Measurements from ENCODE around the gene CHST7.

- no peak for TF ChIP-seq CTCF (IDR thresholded peaks at IDR 0.05 in 2 of 3, conservative IDR thresholded peaks at IDR 0.05 in 1 of 3; ENCODE audit: control insufficient read depth in 2 of 3, extremely low read depth in 1 of 3, insufficient read depth in 1 of 3, low read depth in 3 of 3, low read length in 3 of 3)
- no peak for TF ChIP-seq EZH2 (IDR thresholded peaks at IDR 0.05; ENCODE audit: borderline replicate concordance, control insufficient read depth, low read depth, low read length)
- no peak for TF ChIP-seq ZNF207 (IDR thresholded peaks at IDR 0.05; ENCODE audit: borderline replicate concordance)
- TF ChIP-seq BHLHE40 (IDR thresholded peaks at IDR 0.05; ENCODE audit: borderline replicate concordance in 1 of 2, low read depth in 2 of 2, low read length in 1 of 2): no peak
- no peak for TF ChIP-seq RAD51 (IDR thresholded peaks at IDR 0.05)
- TF ChIP-seq IKZF1 (conservative IDR thresholded peaks at IDR 0.05): no peak
- no peak for TF ChIP-seq NFYB (IDR thresholded peaks at IDR 0.05; ENCODE audit: insufficient read depth, low read depth, low read length)
- TF ChIP-seq HDAC6 (IDR thresholded peaks at IDR 0.05; ENCODE audit: unreplicated experiment): no peak
- TF ChIP-seq POLR2AphosphoS5 (IDR thresholded peaks at IDR 0.05; ENCODE audit: low read length): no peak
- TF ChIP-seq, protein P1, sequence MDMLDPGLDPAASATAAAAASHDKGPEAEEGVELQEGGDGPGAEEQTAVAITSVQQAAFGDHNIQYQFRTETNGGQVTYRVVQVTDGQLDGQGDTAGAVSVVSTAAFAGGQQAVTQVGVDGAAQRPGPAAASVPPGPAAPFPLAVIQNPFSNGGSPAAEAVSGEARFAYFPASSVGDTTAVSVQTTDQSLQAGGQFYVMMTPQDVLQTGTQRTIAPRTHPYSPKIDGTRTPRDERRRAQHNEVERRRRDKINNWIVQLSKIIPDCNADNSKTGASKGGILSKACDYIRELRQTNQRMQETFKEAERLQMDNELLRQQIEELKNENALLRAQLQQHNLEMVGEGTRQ (IDR thresholded peaks at IDR 0.05; ENCODE audit: borderline replicate concordance, low read depth, low read length): no peak
Measured at GRCh38 chrX:46595084-46595483, 21.5 kb downstream of the CHST7 start.

All from GM12878 (cell line).